CD14-positive monocyte (primary cell): ENCODE measurements around the gene DDX60. TPM values are rescaled to one million over a fixed set of nuclear protein-coding genes. Genes with fewer than 3 reads are reported as not detected.

Experiments
- DNase-seq, 3 donors: peaks; one replicate each; pipeline ENCODE4 v3.0.0-alpha.2; 2011 to 2022
- H2AFZ ChIP-seq: 2 replicates; pipeline ENCODE4 v1.6.0; 2012; ENCODE audit warnings: mild to moderate bottlenecking, low read depth, low read length, inconsistent platforms; ENCODE audit not compliant: insufficient read depth, poor library complexity, severe bottlenecking
- H3K27ac ChIP-seq, 2 donors: 1 replicate in 1 of 2; 2 replicates in 1 of 2; pipeline ENCODE4 v1.5.1; 2012 to 2013; ENCODE audit warnings: low read length in 2 of 2, control low read depth in 1 of 2, inconsistent platforms in 1 of 2, low read depth in 1 of 2, mild to moderate bottlenecking in 1 of 2
- H3K27me3 ChIP-seq, 2 donors: one replicate each; pipeline versions ENCODE4 v1.6.0 to v1.6.1; 2011 to 2013; ENCODE audit warnings: low read length in 2 of 2; ENCODE audit not compliant: control insufficient read depth in 2 of 2, insufficient read depth in 2 of 2
- H3K36me3 ChIP-seq, 2 donors: replicated peaks in 1 of 2; 1 replicate in 1 of 2; 2 replicates in 1 of 2; pipeline versions ENCODE4 v1.5.1 to v1.6.1; 2012 to 2013; ENCODE audit warnings: low read length in 2 of 2, control low read depth in 1 of 2, inconsistent platforms in 1 of 2, mild to moderate bottlenecking in 1 of 2; ENCODE audit not compliant: insufficient read depth in 2 of 2, control insufficient read depth in 1 of 2
- H3K4me1 ChIP-seq, 2 donors: 1 replicate in 1 of 2; 2 replicates in 1 of 2; pipeline versions ENCODE4 v1.5.1 to v1.6.1; 2012 to 2013; ENCODE audit warnings: low read length in 2 of 2, control low read depth in 1 of 2, inconsistent platforms in 1 of 2, mild to moderate bottlenecking in 1 of 2, moderate library complexity in 1 of 2; ENCODE audit not compliant: insufficient read depth in 2 of 2, control insufficient read depth in 1 of 2
- H3K4me2 ChIP-seq: replicated peaks from 2 replicates; pipeline ENCODE3; 2012; ENCODE audit warnings: low read length, moderate library complexity, mild to moderate bottlenecking; ENCODE audit not compliant: poor library complexity, severe bottlenecking; ENCODE audit errors: extremely low read depth
- H3K4me3 ChIP-seq, 3 experiments: fragments of 200-600 bp in 1 of 3; sonication (generic) in 1 of 3; replicated peaks in 1 of 3; 1 replicate in 2 of 3; 2 replicates in 1 of 3; pipeline ENCODE4 v1.5.1; 2011 to 2013; ENCODE audit warnings: low read length in 3 of 3, mild to moderate bottlenecking in 3 of 3, control low read depth in 2 of 3, low read depth in 2 of 3, inconsistent platforms in 1 of 3, moderate library complexity in 1 of 3
- H3K79me2 ChIP-seq: 2 replicates; pipeline ENCODE4 v1.6.0; 2012; ENCODE audit warnings: mild to moderate bottlenecking, control low read depth, inconsistent platforms, low read length, moderate library complexity; ENCODE audit not compliant: insufficient read depth
- H3K9ac ChIP-seq: 2 replicates; pipeline ENCODE4 v1.6.0; 2017; ENCODE audit warnings: low read length, mild to moderate bottlenecking; ENCODE audit not compliant: insufficient read depth, poor library complexity, severe bottlenecking
- H3K9me3 ChIP-seq, 2 donors: replicated peaks in 1 of 2; 1 replicate in 1 of 2; 2 replicates in 1 of 2; pipeline versions ENCODE4 v1.5.1 to v1.6.1; 2012 to 2013; ENCODE audit warnings: low read length in 2 of 2, control low read depth in 1 of 2; ENCODE audit not compliant: control insufficient read depth in 1 of 2, insufficient read depth in 1 of 2
- H4K20me1 ChIP-seq: 2 replicates; pipeline ENCODE4 v1.6.0; 2012; ENCODE audit warnings: mild to moderate bottlenecking, low read length, control low read depth, moderate library complexity; ENCODE audit not compliant: insufficient read depth
- H3K27ac Mint-ChIP-seq, 7 donors: one replicate each; pipeline ENCODE4 v1.8.0; 2020; ENCODE audit warnings: mild to moderate bottlenecking in 7 of 7, mixed read lengths in 7 of 7, moderate library complexity in 6 of 7, inconsistent platforms in 2 of 7
- H3K27me3 Mint-ChIP-seq, 3 donors: one replicate each; pipeline ENCODE4 v1.8.0; 2021 to 2022; ENCODE audit warnings: low read depth in 3 of 3, mild to moderate bottlenecking in 3 of 3, mixed read lengths in 3 of 3, moderate library complexity in 3 of 3, inconsistent platforms in 1 of 3
- H3K36me3 Mint-ChIP-seq, 2 donors: one replicate each; pipeline ENCODE4 v1.8.0; 2020; ENCODE audit warnings: mixed read lengths in 2 of 2, inconsistent platforms in 1 of 2, mild to moderate bottlenecking in 1 of 2
- H3K4me1 Mint-ChIP-seq: one replicate; pipeline ENCODE4 v1.8.0; 2020; ENCODE audit warnings: mild to moderate bottlenecking, mixed read lengths
- H3K4me3 Mint-ChIP-seq, 2 donors: one replicate each; pipeline ENCODE4 v1.8.0; 2020; ENCODE audit warnings: mild to moderate bottlenecking in 2 of 2, mixed read lengths in 2 of 2, moderate library complexity in 1 of 2
- H3K9me3 Mint-ChIP-seq, 7 donors: one replicate each; pipeline ENCODE4 v1.8.0; 2020 to 2022; ENCODE audit warnings: mixed read lengths in 7 of 7, mild to moderate bottlenecking in 6 of 7, moderate library complexity in 6 of 7, inconsistent platforms in 2 of 7
- CTCF ChIP-seq: fragments of 200-600 bp; IDR thresholded peaks from one replicate; pipeline ENCODE4 v1.8.0; 2022; ENCODE audit warnings: antibody characterized with exemption, mild to moderate bottlenecking
- WGBS: methylation state at CpG from one replicate; pipeline ENCODE4 v1.1.5; 2013; ENCODE audit warnings: missing lambda C conversion rate; ENCODE audit not compliant: insufficient coverage; 5-methylcytosine and 5-hydroxymethylcytosine counted together
- intact Hi-C, 2 donors: fragments of 100-400 bp; cut with micrococcal nuclease; formaldehyde crosslinking; loops; one replicate each; pipeline versions ENCODE4 v1.15.0 to v1.15.1; 2023
- polyA minus RNA-seq: library from RNA; depleted of rRNA, polyadenylated mRNA; stranded (reverse); fragments of >200 nt; gene quantifications from 2 replicates; pipeline ENCODE4 v1.2.3, GENCODE V29; 2012
- polyA plus RNA-seq, 3 donors: library from polyadenylated mRNA; depleted of rRNA in 1 of 3; unstranded in 2 of 3; stranded (reverse) in 1 of 3; fragments of 300-500 nt in 2 of 3; fragments of >200 nt in 1 of 3; fragmentation: Illumina TruSeq in 2 of 3; gene quantifications; 1 replicate in 2 of 3; 2 replicates in 1 of 3; pipeline ENCODE4 v1.2.3, GENCODE V29; 2012 to 2021
- total RNA-seq, 12 experiments: library from RNA in 1 of 12; stranded (reverse) in 1 of 12; fragments of 120-200 nt in 1 of 12; gene quantifications; one replicate each; pipeline ENCODE4 v1.2.4 and lab custom pipeline; 2013 to 2026; ENCODE audit warnings: mixed read lengths in 6 of 12, inconsistent platforms in 1 of 12

DDX60 gene, protein sequence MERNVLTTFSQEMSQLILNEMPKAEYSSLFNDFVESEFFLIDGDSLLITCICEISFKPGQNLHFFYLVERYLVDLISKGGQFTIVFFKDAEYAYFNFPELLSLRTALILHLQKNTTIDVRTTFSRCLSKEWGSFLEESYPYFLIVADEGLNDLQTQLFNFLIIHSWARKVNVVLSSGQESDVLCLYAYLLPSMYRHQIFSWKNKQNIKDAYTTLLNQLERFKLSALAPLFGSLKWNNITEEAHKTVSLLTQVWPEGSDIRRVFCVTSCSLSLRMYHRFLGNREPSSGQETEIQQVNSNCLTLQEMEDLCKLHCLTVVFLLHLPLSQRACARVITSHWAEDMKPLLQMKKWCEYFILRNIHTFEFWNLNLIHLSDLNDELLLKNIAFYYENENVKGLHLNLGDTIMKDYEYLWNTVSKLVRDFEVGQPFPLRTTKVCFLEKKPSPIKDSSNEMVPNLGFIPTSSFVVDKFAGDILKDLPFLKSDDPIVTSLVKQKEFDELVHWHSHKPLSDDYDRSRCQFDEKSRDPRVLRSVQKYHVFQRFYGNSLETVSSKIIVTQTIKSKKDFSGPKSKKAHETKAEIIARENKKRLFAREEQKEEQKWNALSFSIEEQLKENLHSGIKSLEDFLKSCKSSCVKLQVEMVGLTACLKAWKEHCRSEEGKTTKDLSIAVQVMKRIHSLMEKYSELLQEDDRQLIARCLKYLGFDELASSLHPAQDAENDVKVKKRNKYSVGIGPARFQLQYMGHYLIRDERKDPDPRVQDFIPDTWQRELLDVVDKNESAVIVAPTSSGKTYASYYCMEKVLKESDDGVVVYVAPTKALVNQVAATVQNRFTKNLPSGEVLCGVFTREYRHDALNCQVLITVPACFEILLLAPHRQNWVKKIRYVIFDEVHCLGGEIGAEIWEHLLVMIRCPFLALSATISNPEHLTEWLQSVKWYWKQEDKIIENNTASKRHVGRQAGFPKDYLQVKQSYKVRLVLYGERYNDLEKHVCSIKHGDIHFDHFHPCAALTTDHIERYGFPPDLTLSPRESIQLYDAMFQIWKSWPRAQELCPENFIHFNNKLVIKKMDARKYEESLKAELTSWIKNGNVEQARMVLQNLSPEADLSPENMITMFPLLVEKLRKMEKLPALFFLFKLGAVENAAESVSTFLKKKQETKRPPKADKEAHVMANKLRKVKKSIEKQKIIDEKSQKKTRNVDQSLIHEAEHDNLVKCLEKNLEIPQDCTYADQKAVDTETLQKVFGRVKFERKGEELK (N-terminal part only)
- 36.0 TPM for total RNA-seq (2013)
- 10 to 100 TPM in 1 of 3 donors, 1 to 10 TPM in 2; 7.0 to 12.2 (median 8.6) TPM for polyA plus RNA-seq
- polyA minus RNA-seq = 6.9 and 9.1 TPM in 2 replicates
- total RNA-seq (lab: John Stamatoyannopoulos, UW) = 7.5 to 324 (median 35.7) reads per million in 11 experiments

DNA sequence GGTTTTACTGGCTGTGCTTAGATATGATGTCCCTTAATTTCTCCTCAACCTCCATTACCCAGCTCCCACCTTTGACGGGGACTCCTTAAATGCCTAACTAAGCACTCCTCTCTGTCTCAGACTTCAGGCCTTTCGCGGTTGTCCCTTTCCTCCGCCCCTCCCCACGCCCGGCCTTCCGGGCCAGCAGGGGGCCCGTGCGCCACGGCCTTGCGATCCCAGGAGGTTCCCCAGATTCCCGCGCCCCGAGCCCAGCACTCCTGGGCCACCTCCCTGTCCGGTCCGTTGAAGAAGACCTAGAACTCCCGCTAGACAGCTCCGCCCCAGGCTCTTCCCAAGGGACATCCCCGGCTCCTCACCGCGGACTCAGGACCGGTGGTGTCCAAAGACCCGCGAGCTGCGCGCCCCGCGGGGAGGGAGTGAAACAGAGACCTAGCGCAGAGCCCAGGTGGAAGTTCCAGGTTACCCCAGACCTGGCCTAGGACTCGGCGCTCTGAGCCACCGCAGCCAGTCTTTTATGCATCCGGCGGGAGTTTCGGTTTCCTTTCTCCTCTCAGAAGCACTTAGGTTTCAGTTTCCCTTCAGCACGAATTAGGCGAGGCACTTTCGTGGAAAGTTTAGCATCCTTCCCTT lies at the start of gene DDX60:
Gene DDX60 (minus strand): TSS at position 487 of the 630 bp plus-strand sequence. CDS start 7,493 bp downstream, outside the sequence.
- peak within 1 kb of the TSS; percentile 91 to 95 for H3K4me3 Mint-ChIP-seq
- peaks cover 9 to 12% of the 10 kb centered on the region in 2 donors for H3K4me1 ChIP-seq
- no peaks in the 10 kb centered on the region for H3K27me3 Mint-ChIP-seq
- H3K9me3 ChIP-seq = no peaks in the 10 kb centered on the region
- H2AFZ ChIP-seq = peak within 1 kb of the TSS; percentile 100
- peak; percentile 48 for TF ChIP-seq CTCF
- no peaks in the 10 kb centered on the region for H3K36me3 ChIP-seq
- H3K9ac ChIP-seq = peak within 1 kb of the TSS; percentile 99
- WGBS = 0% methylated on average over 33 of the region's 38 CpGs
- H3K36me3 Mint-ChIP-seq = no peaks in the 10 kb centered on the region
- peak within 1 kb of the TSS; percentile 65 to 99 (median 68) for H3K4me3 ChIP-seq
- peak within 1 kb of the TSS; percentile 68 to 100 for H3K27ac ChIP-seq
- no peaks in the 10 kb centered on the region for H4K20me1 ChIP-seq
- intact Hi-C loops = no loop called here
- peaks cover 20% of the 10 kb centered on the region for H3K4me1 Mint-ChIP-seq
- peak within 1 kb of the TSS; percentile 94 to 98 (median 96) for H3K27ac Mint-ChIP-seq
- H3K79me2 ChIP-seq = peaks cover 4% of the 10 kb centered on the region
- H3K27me3 ChIP-seq = no peaks in the 10 kb centered on the region
- peak; percentile 61 to 78 (median 77) for DNase-seq
- H3K4me2 ChIP-seq = peak within 1 kb of the TSS; percentile 79
- H3K9me3 Mint-ChIP-seq = no peaks in the 10 kb centered on the region
